ENCODE data around the gene WNT3A. TPM values are rescaled to one million over a fixed set of nuclear protein-coding genes. Genes with fewer than 3 reads are reported as not detected.

The WNT3A gene
- polyA plus RNA-seq, 3 donors = 0.16 to 0.47 (median 0.32) TPM

GRCh38 chr1:227996187-227996950 lies 10.4 kb upstream of the WNT3A start:
- DNase-seq (ENCODE audit: extremely low read depth in 1 of 11, low read depth in 9 of 11, low spot score in 4 of 11) = no peak

GRCh38 chr1:227998374-227999055 lies 8.3 kb upstream of the WNT3A start:
- DNase-seq (ENCODE audit: extremely low read depth in 1 of 11, low read depth in 9 of 11, low spot score in 4 of 11) = no peak

GRCh38 chr1:227999056-227999930 lies 7.5 kb upstream of the WNT3A start:
- DNase-seq (ENCODE audit: extremely low read depth in 1 of 11, low read depth in 9 of 11, low spot score in 4 of 11) = peak in 8 of 11 donors; percentile 40 to 62 (median 52)

- DNase-seq (ENCODE audit: extremely low read depth in 1 of 11, low read depth in 9 of 11, low spot score in 4 of 11) = no peak
These were observed 6.4 kb upstream of the WNT3A start for GRCh38 chr1:228000416-228000815.

GRCh38 chr1:228000836-228001563 lies 5.8 kb upstream of the WNT3A start:
- DNase-seq (ENCODE audit: extremely low read depth in 1 of 11, low read depth in 9 of 11, low spot score in 4 of 11) = no peak

GRCh38 chr1:228001738-228002535 lies 4.9 kb upstream of the WNT3A start:
- DNase-seq (ENCODE audit: extremely low read depth in 1 of 11, low read depth in 9 of 11, low spot score in 4 of 11) = no peak

- DNase-seq (ENCODE audit: extremely low read depth in 1 of 11, low read depth in 9 of 11, low spot score in 4 of 11) = no peak
These were observed 4.0 kb upstream of the WNT3A start for GRCh38 chr1:228002792-228003191.

GRCh38 chr1:228003461-228004330 lies 3.1 kb upstream of the WNT3A start:
- DNase-seq (ENCODE audit: extremely low read depth in 1 of 11, low read depth in 9 of 11, low spot score in 4 of 11) = no peak

- no peak for DNase-seq (ENCODE audit: extremely low read depth in 1 of 11, low read depth in 9 of 11, low spot score in 4 of 11)
These were observed 2.4 kb upstream of the WNT3A start for GRCh38 chr1:228004331-228004855.

- DNase-seq (ENCODE audit: extremely low read depth in 1 of 11, low read depth in 9 of 11, low spot score in 4 of 11) = no peak
These were observed 1.8 kb upstream of the WNT3A start for GRCh38 chr1:228004856-228005462.

GRCh38 chr1:228005511-228006033 lies 1.2 kb upstream of the WNT3A start:
- no peak for DNase-seq (ENCODE audit: extremely low read depth in 1 of 11, low read depth in 9 of 11, low spot score in 4 of 11)

- no peak for DNase-seq (ENCODE audit: extremely low read depth in 1 of 11, low read depth in 9 of 11, low spot score in 4 of 11)
These were observed 588 bp upstream of the WNT3A start for GRCh38 chr1:228006034-228006785.

GRCh38 chr1:228007049-228007800 lies 427 bp downstream of the WNT3A start:
- DNase-seq (ENCODE audit: extremely low read depth in 1 of 11, low read depth in 9 of 11, low spot score in 4 of 11) = no peak

GRCh38 chr1:228007801-228008341 lies 1.1 kb downstream of the WNT3A start:
- DNase-seq (ENCODE audit: extremely low read depth in 1 of 11, low read depth in 9 of 11, low spot score in 4 of 11) = no peak

Measured in renal cortex interstitium (tissue), 11 donors.